ENCODE data around the gene S1PR4.

GRCh38 chr19:3204646-3205275 is 26.2 kb downstream of the S1PR4 start:
- TF ChIP-seq KDM1A (IDR thresholded peaks at IDR 0.05; ENCODE audit: borderline replicate concordance, low read length) (no peak), CTCF (IDR thresholded peaks at IDR 0.05; ENCODE audit: control extremely low read depth in 1 of 3, insufficient read depth in 1 of 3, low read depth in 1 of 3, low read length in 3 of 3) (no peak), EZH2 (IDR thresholded peaks at IDR 0.05; ENCODE audit: low read depth, low read length, severe bottlenecking) (no peak), BRCA1 (IDR thresholded peaks at IDR 0.05; ENCODE audit: low read depth, low read length) (no peak), POLR2AphosphoS5 (IDR thresholded peaks at IDR 0.05; ENCODE audit: low read depth, low read length) (no peak), RNF2 (IDR thresholded peaks at IDR 0.05; ENCODE audit: borderline replicate concordance, low read depth, low read length, missing control alignments, poor library complexity, severe bottlenecking) (no peak), TEAD4 (IDR thresholded peaks at IDR 0.05; ENCODE audit: low read depth, low read length) (no peak), POLR2A (IDR thresholded peaks at IDR 0.05; ENCODE audit: control extremely low read depth in 1 of 2, low read depth in 2 of 2, low read length in 2 of 2) (no peak), RAD21 (IDR thresholded peaks at IDR 0.05 in 1 of 2, conservative IDR thresholded peaks at IDR 0.05 in 1 of 2; ENCODE audit: low read depth in 2 of 2, low read length in 2 of 2) (no peak), EP300 (IDR thresholded peaks at IDR 0.05; ENCODE audit: borderline replicate concordance in 1 of 2, low read depth in 2 of 2, low read length in 2 of 2) (no peak), RFX5 (IDR thresholded peaks at IDR 0.05; ENCODE audit: borderline replicate concordance, low read depth, low read length) (no peak)
- TF ChIP-seq, protein P1, sequence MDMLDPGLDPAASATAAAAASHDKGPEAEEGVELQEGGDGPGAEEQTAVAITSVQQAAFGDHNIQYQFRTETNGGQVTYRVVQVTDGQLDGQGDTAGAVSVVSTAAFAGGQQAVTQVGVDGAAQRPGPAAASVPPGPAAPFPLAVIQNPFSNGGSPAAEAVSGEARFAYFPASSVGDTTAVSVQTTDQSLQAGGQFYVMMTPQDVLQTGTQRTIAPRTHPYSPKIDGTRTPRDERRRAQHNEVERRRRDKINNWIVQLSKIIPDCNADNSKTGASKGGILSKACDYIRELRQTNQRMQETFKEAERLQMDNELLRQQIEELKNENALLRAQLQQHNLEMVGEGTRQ (IDR thresholded peaks at IDR 0.05; ENCODE audit: low read length), result no peak
